Breast epithelium (tissue), 4 donors: Measurements from ENCODE around the gene ESYT1. TPM values are rescaled to one million over a fixed set of nuclear protein-coding genes. Genes with fewer than 3 reads are reported as not detected.

ENCODE experiments used
- DNase-seq, 2 donors: peaks; one replicate each; pipeline ENCODE4 v3.0.0-alpha.2; 2019; ENCODE audit warnings: low spot score in 2 of 2
- H3K27ac ChIP-seq, 2 donors: fragments of 200-600 bp; sonication (generic) in 1 of 2; one replicate each; pipeline ENCODE4 v1.5.1; 2016 to 2019; ENCODE audit warnings: mild to moderate bottlenecking in 1 of 2
- H3K27me3 ChIP-seq, 2 donors: fragments of 200-600 bp; sonication (generic) in 1 of 2; one replicate each; pipeline versions ENCODE4 v1.5.1 to v1.6.0; 2017 to 2019; ENCODE audit warnings: control low read depth in 1 of 2, mild to moderate bottlenecking in 1 of 2
- H3K36me3 ChIP-seq: fragments of 200-600 bp; one replicate; pipeline ENCODE4 v1.5.1; 2019
- H3K4me1 ChIP-seq, 2 donors: fragments of 200-600 bp; sonication (generic); one replicate each; pipeline ENCODE4 v1.5.1; 2016 to 2019; ENCODE audit warnings: control low read depth in 1 of 2
- H3K4me3 ChIP-seq, 3 donors: fragments of 200-600 bp; sonication (generic); 1 replicate in 2 of 3; 2 replicates in 1 of 3; pipeline ENCODE4 v1.5.1; 2016 to 2019; ENCODE audit warnings: mild to moderate bottlenecking in 3 of 3, moderate library complexity in 2 of 3
- H3K9me3 ChIP-seq, 2 donors: fragments of 200-600 bp; sonication (generic) in 1 of 2; one replicate each; pipeline ENCODE4 v1.5.1; 2016 to 2019; ENCODE audit warnings: control low read depth in 1 of 2
- POLR2A ChIP-seq: fragments of 450-650 bp; IDR thresholded peaks from one replicate; pipeline ENCODE4 v1.6.1; 2016; ENCODE audit warnings: antibody characterized with exemption, mild to moderate bottlenecking, moderate library complexity
- POLR2AphosphoS5 ChIP-seq, 3 donors: sonication (generic); formaldehyde crosslinking; IDR thresholded peaks; one replicate each; pipeline ENCODE4 v1.6.1; 2017; ENCODE audit warnings: antibody characterized with exemption in 3 of 3
- intact Hi-C: fragments of 100-400 bp; cut with DNase I; formaldehyde crosslinking; loops from one replicate; pipeline ENCODE4 v1.15.1; 2023; ENCODE audit warnings: low total_unique reads
- total RNA-seq, 3 donors: library from RNA; depleted of rRNA; stranded (reverse); fragments of >200 nt; gene quantifications; one replicate each; pipeline ENCODE4 v1.1.0, GENCODE V29; 2016
- TF ChIP-seq, protein P1 (sequence below), 3 donors: fragments of 450-650 bp; IDR thresholded peaks; one replicate each; pipeline ENCODE4 v1.5.1; 2016 to 2017; ENCODE audit warnings: antibody characterized with exemption in 3 of 3, mild to moderate bottlenecking in 3 of 3, moderate library complexity in 3 of 3

The ESYT1 gene
- total RNA-seq, 3 donors from 2014 or later, result 132 to 243 (median 146) TPM

DNA sequence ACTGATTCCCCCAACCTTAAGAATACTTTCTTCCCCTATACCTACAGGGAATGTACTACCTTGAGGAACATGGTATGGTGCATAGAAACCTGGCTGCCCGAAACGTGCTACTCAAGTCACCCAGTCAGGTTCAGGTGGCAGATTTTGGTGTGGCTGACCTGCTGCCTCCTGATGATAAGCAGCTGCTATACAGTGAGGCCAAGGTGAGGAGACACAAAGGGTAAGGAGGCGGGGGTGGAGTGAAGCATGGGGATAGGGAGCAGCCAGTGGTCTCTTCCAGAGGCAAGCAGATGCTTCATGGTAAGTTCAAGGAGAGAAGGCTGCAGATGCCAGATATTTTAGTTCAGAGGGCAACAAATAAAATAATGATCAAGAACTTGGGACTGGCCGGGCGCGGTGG is 30.3 kb upstream of the ESYT1 start:
- intact Hi-C loops, result no loop called here
- no peaks in the 10 kb centered on the region for H3K36me3 ChIP-seq
- H3K27ac ChIP-seq, result no peak overlapping the region
- no peaks in the 10 kb centered on the region for H3K27me3 ChIP-seq
- H3K4me3 ChIP-seq, result no peak overlapping the region
- TF ChIP-seq POLR2A (no peak), POLR2AphosphoS5 (IDR thresholded peaks at IDR 0.05) (no peak)
- TF ChIP-seq, protein P1, sequence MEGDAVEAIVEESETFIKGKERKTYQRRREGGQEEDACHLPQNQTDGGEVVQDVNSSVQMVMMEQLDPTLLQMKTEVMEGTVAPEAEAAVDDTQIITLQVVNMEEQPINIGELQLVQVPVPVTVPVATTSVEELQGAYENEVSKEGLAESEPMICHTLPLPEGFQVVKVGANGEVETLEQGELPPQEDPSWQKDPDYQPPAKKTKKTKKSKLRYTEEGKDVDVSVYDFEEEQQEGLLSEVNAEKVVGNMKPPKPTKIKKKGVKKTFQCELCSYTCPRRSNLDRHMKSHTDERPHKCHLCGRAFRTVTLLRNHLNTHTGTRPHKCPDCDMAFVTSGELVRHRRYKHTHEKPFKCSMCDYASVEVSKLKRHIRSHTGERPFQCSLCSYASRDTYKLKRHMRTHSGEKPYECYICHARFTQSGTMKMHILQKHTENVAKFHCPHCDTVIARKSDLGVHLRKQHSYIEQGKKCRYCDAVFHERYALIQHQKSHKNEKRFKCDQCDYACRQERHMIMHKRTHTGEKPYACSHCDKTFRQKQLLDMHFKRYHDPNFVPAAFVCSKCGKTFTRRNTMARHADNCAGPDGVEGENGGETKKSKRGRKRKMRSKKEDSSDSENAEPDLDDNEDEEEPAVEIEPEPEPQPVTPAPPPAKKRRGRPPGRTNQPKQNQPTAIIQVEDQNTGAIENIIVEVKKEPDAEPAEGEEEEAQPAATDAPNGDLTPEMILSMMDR (IDR thresholded peaks at IDR 0.05), result no peak
- no peaks in the 10 kb centered on the region for H3K4me1 ChIP-seq
- DNase-seq, result no peak
- H3K9me3 ChIP-seq, result no peaks in the 10 kb centered on the region

DNA sequence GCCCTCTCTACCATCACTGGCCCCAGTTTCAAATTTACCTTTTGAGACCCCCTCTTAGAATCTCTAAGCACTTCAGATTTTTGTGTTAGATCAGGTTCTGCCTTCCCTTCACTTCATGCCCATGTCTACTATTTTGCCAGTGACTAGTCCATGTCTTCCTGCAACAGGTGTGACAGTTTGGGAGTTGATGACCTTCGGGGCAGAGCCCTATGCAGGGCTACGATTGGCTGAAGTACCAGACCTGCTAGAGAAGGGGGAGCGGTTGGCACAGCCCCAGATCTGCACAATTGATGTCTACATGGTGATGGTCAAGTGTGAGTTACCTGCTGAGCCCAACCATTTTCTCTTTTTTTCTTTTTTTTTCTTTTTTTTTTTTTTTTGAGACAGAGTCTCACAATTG is 29.5 kb upstream of the ESYT1 start:
- H3K36me3 ChIP-seq, result no peaks in the 10 kb centered on the region
- DNase-seq, result no peak
- H3K4me3 ChIP-seq, result no peak overlapping the region
- intact Hi-C loops, result no loop called here
- no peaks in the 10 kb centered on the region for H3K27me3 ChIP-seq
- H3K27ac ChIP-seq, result no peak overlapping the region
- TF ChIP-seq POLR2A, result no peak
- TF ChIP-seq, protein P1 (IDR thresholded peaks at IDR 0.05), result no peak
- no peak for TF ChIP-seq POLR2AphosphoS5 (IDR thresholded peaks at IDR 0.05)
- no peaks in the 10 kb centered on the region for H3K9me3 ChIP-seq
- H3K4me1 ChIP-seq, result no peaks in the 10 kb centered on the region

DNA sequence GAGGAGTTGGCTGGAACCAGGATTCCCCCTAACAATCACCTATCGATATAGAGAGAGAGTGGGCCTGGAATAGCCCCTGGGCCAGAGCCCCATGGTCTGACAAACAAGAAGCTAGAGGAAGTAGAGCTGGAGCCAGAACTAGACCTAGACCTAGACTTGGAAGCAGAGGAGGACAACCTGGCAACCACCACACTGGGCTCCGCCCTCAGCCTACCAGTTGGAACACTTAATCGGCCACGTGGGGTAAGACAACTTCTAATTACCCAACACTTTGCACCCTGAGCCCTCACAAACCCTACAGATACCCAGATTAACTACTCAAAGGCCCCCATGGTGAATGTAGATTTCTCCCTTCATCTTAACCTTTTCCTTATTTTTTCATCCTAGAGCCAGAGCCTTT is 28.3 kb upstream of the ESYT1 start:
- H3K27ac ChIP-seq, result no peak overlapping the region
- no peaks in the 10 kb centered on the region for H3K9me3 ChIP-seq
- H3K27me3 ChIP-seq, result no peaks in the 10 kb centered on the region
- H3K36me3 ChIP-seq, result no peaks in the 10 kb centered on the region
- no peaks in the 10 kb centered on the region for H3K4me1 ChIP-seq
- intact Hi-C loops, result no loop called here
- TF ChIP-seq POLR2AphosphoS5 (IDR thresholded peaks at IDR 0.05) (no peak), POLR2A (no peak)
- TF ChIP-seq, protein P1 (IDR thresholded peaks at IDR 0.05), result no peak
- DNase-seq, result no peak
- no peak overlapping the region for H3K4me3 ChIP-seq

DNA sequence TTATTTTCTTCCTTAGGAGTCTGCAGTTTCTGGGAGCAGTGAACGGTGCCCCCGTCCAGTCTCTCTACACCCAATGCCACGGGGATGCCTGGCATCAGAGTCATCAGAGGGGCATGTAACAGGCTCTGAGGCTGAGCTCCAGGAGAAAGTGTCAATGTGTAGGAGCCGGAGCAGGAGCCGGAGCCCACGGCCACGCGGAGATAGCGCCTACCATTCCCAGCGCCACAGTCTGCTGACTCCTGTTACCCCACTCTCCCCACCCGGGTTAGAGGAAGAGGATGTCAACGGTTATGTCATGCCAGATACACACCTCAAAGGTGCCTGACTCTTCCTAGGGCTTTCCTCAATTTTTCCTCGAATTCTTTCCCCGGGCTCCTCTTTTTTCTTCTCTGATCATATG is 27.0 kb upstream of the ESYT1 start:
- H3K27me3 ChIP-seq, result no peaks in the 10 kb centered on the region
- no peak for TF ChIP-seq POLR2AphosphoS5 (IDR thresholded peaks at IDR 0.05)
- no peak for TF ChIP-seq POLR2A
- TF ChIP-seq, protein P1 (IDR thresholded peaks at IDR 0.05), result no peak
- H3K27ac ChIP-seq, result no peak overlapping the region
- DNase-seq, result no peak
- H3K4me3 ChIP-seq, result no peak overlapping the region
- peaks cover 0 to 8% of the 10 kb centered on the region in 2 donors for H3K4me1 ChIP-seq
- no peaks in the 10 kb centered on the region for H3K9me3 ChIP-seq
- no peaks in the 10 kb centered on the region for H3K36me3 ChIP-seq
- intact Hi-C loops, result no loop called here

DNA sequence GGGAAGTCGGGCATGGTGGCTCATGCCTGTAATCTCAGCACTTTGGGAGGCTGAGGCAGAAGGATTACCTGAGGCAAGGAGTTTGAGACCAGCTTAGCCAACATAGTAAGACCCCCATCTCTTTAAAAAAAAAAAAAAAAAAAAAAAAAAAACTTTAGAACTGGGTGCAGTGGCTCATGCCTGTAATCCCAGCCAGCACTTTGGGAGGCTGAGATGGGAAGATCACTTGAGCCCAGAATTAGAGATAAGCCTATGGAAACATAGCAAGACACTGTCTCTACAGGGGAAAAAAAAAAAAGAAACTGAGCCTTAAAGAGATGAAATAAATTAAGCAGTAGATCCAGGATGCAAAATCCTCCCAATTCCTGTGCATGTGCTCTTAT is 25.4 kb upstream of the ESYT1 start:
- no peaks in the 10 kb centered on the region for H3K9me3 ChIP-seq
- H3K27ac ChIP-seq, result no peak overlapping the region
- intact Hi-C loops, result no loop called here
- H3K36me3 ChIP-seq, result no peaks in the 10 kb centered on the region
- no peak for DNase-seq
- no peak overlapping the region for H3K4me3 ChIP-seq
- TF ChIP-seq POLR2A (no peak), POLR2AphosphoS5 (IDR thresholded peaks at IDR 0.05) (no peak)
- TF ChIP-seq, protein P1 (IDR thresholded peaks at IDR 0.05), result no peak
- H3K27me3 ChIP-seq, result no peaks in the 10 kb centered on the region
- H3K4me1 ChIP-seq, result peaks cover 0 to 10% of the 10 kb centered on the region in 2 donors
